Lower leg skin (tissue), 4 donors: ENCODE data around the gene P2RX5. TPM values are rescaled to one million over a fixed set of nuclear protein-coding genes. Genes with fewer than 3 reads are reported as not detected.

Experiments
- DNase-seq, 2 donors: peaks; one replicate each; pipeline ENCODE4 v3.0.0-alpha.2; 2019; ENCODE audit warnings: low spot score in 2 of 2
- H3K4me3 ChIP-seq: fragments of 200-600 bp; sonication (generic); 2 replicates; pipeline ENCODE4 v1.5.1; 2017; ENCODE audit warnings: mild to moderate bottlenecking, low read depth; ENCODE audit not compliant: poor library complexity, severe bottlenecking
- POLR2A ChIP-seq, 2 donors: fragments of 450-650 bp; IDR thresholded peaks; one replicate each; pipeline ENCODE4 v1.6.1; 2016 to 2017; ENCODE audit warnings: antibody characterized with exemption in 2 of 2, mild to moderate bottlenecking in 1 of 2, moderate library complexity in 1 of 2
- WGBS, 2 donors: methylation state at CpG; one replicate each; pipeline ENCODE4 v1.1.5; 2018; 5-methylcytosine and 5-hydroxymethylcytosine counted together
- intact Hi-C: fragments of 100-400 bp; cut with DNase I; formaldehyde crosslinking; loops from one replicate; pipeline ENCODE4 v1.15.0; 2023; ENCODE audit warnings: low total_unique reads
- total RNA-seq, 4 donors: library from RNA; depleted of rRNA; stranded (reverse); fragments of >200 nt; gene quantifications; one replicate each; pipeline ENCODE4 v1.1.0, GENCODE V29; 2016
- TF ChIP-seq, protein P1 (sequence below), 3 donors: fragments of 450-650 bp; IDR thresholded peaks; one replicate each; pipeline ENCODE4 v1.5.1; 2016; ENCODE audit warnings: antibody characterized with exemption in 3 of 3, mild to moderate bottlenecking in 3 of 3, moderate library complexity in 2 of 3

Gene P2RX5
- total RNA-seq, 4 donors from 2014 or later, result 0.89 TPM; not detected in 3

DNA sequence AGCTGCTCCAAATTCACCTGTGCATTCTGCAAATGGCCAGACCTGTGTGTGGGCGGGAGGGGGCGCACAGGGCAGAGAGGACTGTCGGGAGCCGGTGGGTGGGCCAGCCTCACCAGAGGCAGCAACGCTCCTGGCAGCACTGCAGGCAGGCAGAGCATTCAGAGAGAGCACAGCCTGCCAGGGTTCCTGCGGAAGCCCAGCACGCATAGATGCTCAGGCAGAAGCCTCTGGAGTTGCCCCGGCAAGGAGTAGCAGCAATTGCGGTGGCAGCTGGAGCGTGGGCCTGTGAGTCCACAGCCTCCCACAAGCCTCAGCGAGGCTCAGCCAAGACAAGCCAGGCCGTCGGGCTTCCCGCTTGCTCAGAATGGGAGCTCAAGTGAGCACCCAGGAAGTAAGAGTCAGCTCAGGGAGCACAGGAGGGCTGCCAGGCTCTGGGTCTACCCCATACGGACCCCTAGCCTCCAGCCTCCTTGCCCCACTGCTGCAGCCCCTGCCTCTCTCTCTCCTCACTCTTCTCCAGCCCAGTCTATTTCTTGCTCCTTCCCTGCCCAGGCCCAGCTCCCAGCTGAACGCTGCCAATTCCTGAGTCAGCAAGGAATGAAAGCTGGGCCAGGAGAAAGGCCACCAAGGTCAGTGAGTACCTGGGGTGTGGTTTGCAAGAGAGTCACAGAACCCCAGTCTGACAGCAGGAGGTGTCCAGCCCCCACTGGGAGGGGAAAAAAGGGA, 17.7 kb downstream of the P2RX5 start:
- no peak for DNase-seq
- 38 to 43% methylated on average over 9 to 15 of the region's 16 CpGs for WGBS, 2 donors
- intact Hi-C loops, result no loop called here
- no peak overlapping the region for H3K4me3 ChIP-seq
- TF ChIP-seq, protein P1, sequence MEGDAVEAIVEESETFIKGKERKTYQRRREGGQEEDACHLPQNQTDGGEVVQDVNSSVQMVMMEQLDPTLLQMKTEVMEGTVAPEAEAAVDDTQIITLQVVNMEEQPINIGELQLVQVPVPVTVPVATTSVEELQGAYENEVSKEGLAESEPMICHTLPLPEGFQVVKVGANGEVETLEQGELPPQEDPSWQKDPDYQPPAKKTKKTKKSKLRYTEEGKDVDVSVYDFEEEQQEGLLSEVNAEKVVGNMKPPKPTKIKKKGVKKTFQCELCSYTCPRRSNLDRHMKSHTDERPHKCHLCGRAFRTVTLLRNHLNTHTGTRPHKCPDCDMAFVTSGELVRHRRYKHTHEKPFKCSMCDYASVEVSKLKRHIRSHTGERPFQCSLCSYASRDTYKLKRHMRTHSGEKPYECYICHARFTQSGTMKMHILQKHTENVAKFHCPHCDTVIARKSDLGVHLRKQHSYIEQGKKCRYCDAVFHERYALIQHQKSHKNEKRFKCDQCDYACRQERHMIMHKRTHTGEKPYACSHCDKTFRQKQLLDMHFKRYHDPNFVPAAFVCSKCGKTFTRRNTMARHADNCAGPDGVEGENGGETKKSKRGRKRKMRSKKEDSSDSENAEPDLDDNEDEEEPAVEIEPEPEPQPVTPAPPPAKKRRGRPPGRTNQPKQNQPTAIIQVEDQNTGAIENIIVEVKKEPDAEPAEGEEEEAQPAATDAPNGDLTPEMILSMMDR (IDR thresholded peaks at IDR 0.05), result no peak
- TF ChIP-seq POLR2A (IDR thresholded peaks at IDR 0.05), result no peak

DNA sequence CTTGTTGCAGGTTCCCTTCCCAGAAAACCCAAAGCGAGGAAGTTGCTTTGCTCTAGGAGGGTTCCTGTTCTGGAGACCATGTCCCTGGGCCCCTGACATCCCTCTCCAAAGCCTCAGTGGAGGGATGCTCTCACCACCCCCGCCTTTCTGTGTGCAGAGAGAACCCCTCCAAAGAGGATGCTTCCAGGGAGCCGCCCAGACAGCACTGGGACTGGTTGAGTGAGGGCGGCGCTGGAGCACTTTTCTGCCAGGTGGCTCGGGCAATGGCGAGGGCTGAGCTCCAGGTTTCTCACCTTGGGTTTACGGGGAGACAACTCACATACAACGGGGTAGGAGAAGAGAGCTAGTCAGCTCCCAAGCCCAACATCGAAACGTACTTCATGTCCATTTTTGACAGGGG, 20.1 kb downstream of the P2RX5 start:
- intact Hi-C loops, result no loop called here
- no peak for TF ChIP-seq POLR2A (IDR thresholded peaks at IDR 0.05)
- TF ChIP-seq, protein P1 (IDR thresholded peaks at IDR 0.05), result no peak
- 80 to 81% methylated on average over 11 of the region's 11 CpGs for WGBS, 2 donors
- H3K4me3 ChIP-seq, result no peak overlapping the region
- no peak for DNase-seq

DNA sequence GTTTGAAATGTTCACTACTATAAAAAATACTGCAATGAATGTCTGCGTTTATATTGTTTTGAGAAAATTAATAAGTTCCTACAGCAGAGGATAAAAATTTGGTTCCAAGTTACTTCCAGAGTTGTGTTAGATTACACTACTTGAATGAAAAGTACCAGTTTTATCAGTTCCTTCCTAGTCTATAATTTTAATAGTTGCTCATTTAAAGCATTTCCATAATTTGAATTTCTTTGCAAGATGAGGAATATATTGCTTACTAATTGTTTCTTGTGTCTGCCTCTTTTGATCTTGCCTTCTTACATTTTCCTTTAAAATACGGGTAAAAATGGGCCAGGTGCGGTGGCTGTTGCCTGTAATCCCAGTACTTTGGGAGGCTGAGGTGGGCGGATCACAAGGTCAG, 23.4 kb downstream of the P2RX5 start:
- TF ChIP-seq, protein P1 (IDR thresholded peaks at IDR 0.05), result no peak
- TF ChIP-seq POLR2A (IDR thresholded peaks at IDR 0.05), result no peak
- 96 to 97% methylated on average over 4 of the region's 4 CpGs for whole genome bisulfite sequencing, 2 donors
- intact Hi-C loops, result no loop called here

DNA sequence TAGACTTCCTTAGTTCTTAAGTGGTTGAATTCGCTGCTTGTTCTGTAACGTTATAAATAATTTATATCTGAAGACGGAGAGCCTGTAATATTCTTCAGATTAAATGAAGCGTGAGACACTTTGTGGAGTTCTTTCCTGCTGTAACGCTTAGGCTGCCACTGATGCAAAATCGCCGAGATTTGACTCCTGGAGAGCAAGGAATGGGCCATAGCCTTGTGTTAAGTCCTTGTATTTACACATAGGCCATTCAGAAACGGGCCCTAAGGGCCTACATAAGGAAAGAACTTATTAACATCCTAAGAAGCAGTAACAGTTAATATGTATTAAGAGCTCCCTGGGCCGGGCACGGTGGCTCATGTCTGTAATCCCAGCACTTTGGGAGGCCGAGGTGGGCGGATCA, 26.4 kb downstream of the P2RX5 start:
- DNase-seq, result no peak
- intact Hi-C loops, result no loop called here
- WGBS, 2 donors, result 49 to 50% methylated on average over 12 of the region's 12 CpGs
- peak overlapping the region; percentile 61 for H3K4me3 ChIP-seq
- TF ChIP-seq POLR2A (IDR thresholded peaks at IDR 0.05), result no peak
- TF ChIP-seq, protein P1 (IDR thresholded peaks at IDR 0.05), result no peak

More for the DNA sequence above, 23.4 kb downstream of the P2RX5 start:
- H3K4me3 ChIP-seq, result no peak overlapping the region
- DNase-seq, result no peak

DNA sequence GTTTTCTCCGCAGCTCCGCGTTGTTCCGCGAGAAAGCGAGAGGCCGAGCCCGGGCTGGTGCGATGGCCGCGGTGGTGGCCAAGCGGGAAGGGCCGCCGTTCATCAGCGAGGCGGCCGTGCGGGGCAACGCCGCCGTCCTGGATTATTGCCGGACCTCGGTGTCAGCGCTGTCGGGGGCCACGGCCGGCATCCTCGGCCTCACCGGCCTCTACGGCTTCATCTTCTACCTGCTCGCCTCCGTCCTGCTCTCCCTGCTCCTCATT, 26.9 kb downstream of the P2RX5 start:
- DNase-seq, result no peak
- 1% methylated on average over 18 to 21 of the region's 32 CpGs for WGBS, 2 donors
- H3K4me3 ChIP-seq, result peak overlapping the region; percentile 61
- intact Hi-C loops, result no loop called here
- TF ChIP-seq POLR2A (IDR thresholded peaks at IDR 0.05), result no peak
- TF ChIP-seq, protein P1 (IDR thresholded peaks at IDR 0.05), result no peak
